HepG2 (cell line): Measurements from ENCODE around the gene OSCP1. TPM values are rescaled to one million over a fixed set of nuclear protein-coding genes. Genes with fewer than 3 reads are reported as not detected.
A peak's percentile ranks its signal among the peaks of the same experiment; 100 is the strongest.

ENCODE experiments used
- CAMTA2 ChIP-seq: sonication (generic); formaldehyde crosslinking; IDR thresholded peaks from 2 replicates; pipeline ENCODE4 v1.4.0; 2020; ENCODE audit warnings: mild to moderate bottlenecking, missing genetic modification reagents, borderline replicate concordance
- CREB1 ChIP-seq, 2 experiments: fragments of 450-650 bp in 1 of 2; IDR thresholded peaks; 2 replicates each; pipeline ENCODE4 v1.6.1; 2016 to 2017; ENCODE audit warnings: control low read depth in 1 of 2, mild to moderate bottlenecking in 1 of 2, missing compliant biosample characterization in 1 of 2, missing genetic modification characterization in 1 of 2
- ETV5 ChIP-seq: IDR thresholded peaks from 2 replicates; pipeline ENCODE4 v1.6.1; 2018; ENCODE audit warnings: missing biosample characterization, missing genetic modification reagents, inconsistent platforms, borderline replicate concordance
- FOSL2 ChIP-seq: sonication (generic); formaldehyde crosslinking; IDR thresholded peaks from 2 replicates; pipeline ENCODE4 v1.4.0; 2020; ENCODE audit warnings: missing genetic modification reagents
- GATAD1 ChIP-seq: IDR thresholded peaks from 2 replicates; pipeline ENCODE4 v1.6.1; 2016; ENCODE audit warnings: missing genetic modification reagents, missing compliant biosample characterization
- KDM1A ChIP-seq: IDR thresholded peaks from 2 replicates; pipeline ENCODE4 v1.6.1; 2016; ENCODE audit warnings: missing compliant biosample characterization
- MBD4 ChIP-seq: IDR thresholded peaks from 2 replicates; pipeline ENCODE4 v1.6.1; 2012; ENCODE audit warnings: low read length, inconsistent platforms, borderline replicate concordance
- MED8 ChIP-seq: sonication (generic); formaldehyde crosslinking; IDR thresholded peaks from 2 replicates; pipeline ENCODE4 v1.8.1; 2023; ENCODE audit warnings: mild to moderate bottlenecking, missing genetic modification reagents; ENCODE audit not compliant: insufficient replicate concordance
- MEIS2 ChIP-seq: sonication (generic); formaldehyde crosslinking; IDR thresholded peaks from 2 replicates; pipeline ENCODE4 v1.9.0; 2021; ENCODE audit warnings: mild to moderate bottlenecking, missing genetic modification reagents
- MYPOP ChIP-seq: sonication (generic); formaldehyde crosslinking; IDR thresholded peaks from 2 replicates; pipeline ENCODE4 v1.8.1; 2023; ENCODE audit warnings: mild to moderate bottlenecking, moderate library complexity, missing genetic modification reagents
- PREB ChIP-seq: sonication (generic); formaldehyde crosslinking; IDR thresholded peaks from 2 replicates; pipeline ENCODE4 v1.4.0; 2020; ENCODE audit warnings: missing genetic modification reagents
- RAD51 ChIP-seq: fragments of 450-650 bp; IDR thresholded peaks from 2 replicates; pipeline ENCODE4 v1.6.1; 2016; ENCODE audit warnings: borderline replicate concordance
- RBAK ChIP-seq: sonication (generic); formaldehyde crosslinking; IDR thresholded peaks from 2 replicates; pipeline ENCODE4 v1.5.1; 2020; ENCODE audit warnings: mild to moderate bottlenecking, missing genetic modification reagents
- SNAPC5 ChIP-seq: sonication (generic); formaldehyde crosslinking; IDR thresholded peaks from 2 replicates; pipeline ENCODE4 v1.8.1; 2023; ENCODE audit warnings: mild to moderate bottlenecking, missing genetic modification reagents, borderline replicate concordance
- SOX13 ChIP-seq, 3 experiments: fragments of 450-650 bp in 1 of 3; sonication (generic) in 1 of 3; formaldehyde crosslinking in 1 of 3; IDR thresholded peaks in 2 of 3; conservative IDR thresholded peaks in 1 of 3; 2 replicates each; pipeline versions ENCODE4 v1.5.0 to v1.6.1; 2016 to 2020; ENCODE audit warnings: antibody characterized with exemption in 1 of 3, mild to moderate bottlenecking in 1 of 3, missing compliant biosample characterization in 1 of 3, missing genetic modification reagents in 1 of 3, moderate library complexity in 1 of 3
- SOX5 ChIP-seq: IDR thresholded peaks from 2 replicates; pipeline ENCODE4 v1.6.1; 2016; ENCODE audit warnings: borderline replicate concordance
- ZNF335 ChIP-seq: sonication (generic); formaldehyde crosslinking; IDR thresholded peaks from 2 replicates; pipeline ENCODE4 v1.4.0; 2020; ENCODE audit warnings: missing genetic modification reagents
- ZNF564 ChIP-seq: sonication (generic); formaldehyde crosslinking; IDR thresholded peaks from 2 replicates; pipeline ENCODE4 v1.8.1; 2023; ENCODE audit warnings: mild to moderate bottlenecking, missing genetic modification reagents
- ZNF772 ChIP-seq: sonication (generic); formaldehyde crosslinking; IDR thresholded peaks from 2 replicates; pipeline ENCODE4 v1.5.0; 2020; ENCODE audit warnings: mild to moderate bottlenecking, missing genetic modification reagents
- ZNF782 ChIP-seq: sonication (generic); formaldehyde crosslinking; IDR thresholded peaks from 2 replicates; pipeline ENCODE4 v1.4.0; 2020; ENCODE audit warnings: missing genetic modification reagents, mild to moderate bottlenecking, borderline replicate concordance
- polyA plus RNA-seq, 8 experiments: library from polyadenylated mRNA; depleted of rRNA in 3 of 8; stranded (reverse) in 7 of 8; unstranded in 1 of 8; fragments of >200 nt; fragmentation: Illumina TruSeq in 4 of 8; extraction: Trizol in 4 of 8; gene quantifications; 2 replicates each; pipeline versions ENCODE4 v1.2.1 to v1.2.3, GENCODE V29; 2011 to 2016; ENCODE audit warnings: low read depth in 4 of 8, missing spikeins in 1 of 8, mixed read lengths in 1 of 8; ENCODE audit not compliant: insufficient read depth in 1 of 8
- total RNA-seq, 5 experiments: library from RNA; depleted of rRNA; stranded (reverse); fragments of >200 nt; fragmentation: Illumina TruSeq; extraction: Trizol; gene quantifications; 2 replicates each; pipeline ENCODE4 v1.2.3, GENCODE V29; 2016; ENCODE audit warnings: low read depth in 1 of 5
- TF ChIP-seq, protein P1 (sequence below): sonication (generic); formaldehyde crosslinking; IDR thresholded peaks from 2 replicates; pipeline ENCODE4 v1.4.0; 2020; ENCODE audit warnings: mild to moderate bottlenecking, missing genetic modification reagents

The OSCP1 gene
- total and polyA plus RNA-seq, 2 of the 13 experiments (the other 11 are each of a cell fraction or from before 2014, with no cell fraction given): 0.60 to 0.84 TPM

DNA sequence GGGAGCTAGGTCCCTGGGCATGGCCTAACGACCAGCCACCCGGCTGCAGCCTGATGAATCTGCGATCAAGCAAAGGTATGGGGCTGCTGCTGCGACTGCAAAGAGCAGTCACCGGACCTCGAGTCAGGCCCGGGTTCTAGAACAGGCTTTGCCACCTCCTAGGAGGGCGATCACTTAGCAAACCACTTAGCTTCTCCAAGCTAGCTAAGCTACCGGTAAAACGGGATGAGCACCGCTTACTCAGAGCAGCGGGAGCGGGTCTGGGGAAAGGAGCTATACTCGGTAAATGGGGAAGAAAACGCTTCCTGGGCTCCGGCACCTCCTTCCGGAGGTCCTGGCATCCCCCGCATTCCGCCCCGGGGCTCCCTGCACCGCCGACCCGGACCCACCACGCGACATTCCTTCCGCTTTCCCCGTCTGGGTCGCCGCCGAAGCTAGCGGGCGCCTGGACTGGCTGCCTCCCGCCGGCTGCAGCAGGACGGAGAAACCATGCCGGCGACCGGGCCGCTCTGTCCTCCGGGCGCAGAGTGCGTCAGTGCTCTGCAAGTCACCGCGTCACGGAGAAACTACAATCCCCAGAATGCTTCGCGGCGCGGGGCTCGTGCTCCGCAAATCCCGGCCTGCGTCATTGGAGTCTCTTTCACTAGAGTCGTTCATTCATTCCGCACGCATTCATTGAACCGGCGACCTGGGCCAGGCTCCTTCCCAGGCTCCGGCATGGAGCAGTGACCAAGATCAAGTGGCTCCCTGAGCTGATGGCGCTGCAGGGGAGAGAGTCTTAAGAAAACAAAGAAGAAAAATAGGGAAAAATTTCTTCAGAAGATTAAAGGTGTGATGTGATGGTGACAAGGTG is 52.6 kb downstream of the OSCP1 start, which contains the start of gene LSM10 (continued):
- TF ChIP-seq, protein P1, sequence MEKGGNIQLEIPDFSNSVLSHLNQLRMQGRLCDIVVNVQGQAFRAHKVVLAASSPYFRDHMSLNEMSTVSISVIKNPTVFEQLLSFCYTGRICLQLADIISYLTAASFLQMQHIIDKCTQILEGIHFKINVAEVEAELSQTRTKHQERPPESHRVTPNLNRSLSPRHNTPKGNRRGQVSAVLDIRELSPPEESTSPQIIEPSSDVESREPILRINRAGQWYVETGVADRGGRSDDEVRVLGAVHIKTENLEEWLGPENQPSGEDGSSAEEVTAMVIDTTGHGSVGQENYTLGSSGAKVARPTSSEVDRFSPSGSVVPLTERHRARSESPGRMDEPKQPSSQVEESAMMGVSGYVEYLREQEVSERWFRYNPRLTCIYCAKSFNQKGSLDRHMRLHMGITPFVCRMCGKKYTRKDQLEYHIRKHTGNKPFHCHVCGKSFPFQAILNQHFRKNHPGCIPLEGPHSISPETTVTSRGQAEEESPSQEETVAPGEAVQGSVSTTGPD (CRISPR knock-in tag): no peak
- peak; percentile 21; the same call in 1 of the 2 replicates for TF ChIP-seq SOX5 (CRISPR knock-in tag)
- peak; percentile 87 for TF ChIP-seq MYPOP (CRISPR knock-in tag)
- no peak for TF ChIP-seq MED8
- TF ChIP-seq FOSL2: peak; percentile 72
- no peak; the same call in 1 of the 2 replicates for TF ChIP-seq ZNF564 (CRISPR knock-in tag)
- TF ChIP-seq PREB (CRISPR knock-in tag): no peak
- no peak for TF ChIP-seq SNAPC5
- TF ChIP-seq ZNF772 (CRISPR knock-in tag): peak; percentile 80
- no peak for TF ChIP-seq MBD4
- no peak for TF ChIP-seq RAD51
- peak; percentile 39; the same call in 1 of the 2 replicates for TF ChIP-seq MEIS2
- TF ChIP-seq KDM1A (CRISPR knock-in tag): no peak
- TF ChIP-seq GATAD1 (CRISPR knock-in tag): peak; percentile 76
- no peak for TF ChIP-seq RBAK (CRISPR knock-in tag)
- no peak for TF ChIP-seq CAMTA2 (CRISPR knock-in tag)
- TF ChIP-seq SOX13 (IDR thresholded peaks at IDR 0.05): no peak
- no peak for TF ChIP-seq SOX13 (CRISPR knock-in tag; conservative IDR thresholded peaks at IDR 0.05 in 1 of 2, IDR thresholded peaks at IDR 0.05 in 1 of 2)
- TF ChIP-seq CREB1 (IDR thresholded peaks at IDR 0.05): peak; percentile 93
- TF ChIP-seq CREB1 (CRISPR knock-in tag; IDR thresholded peaks at IDR 0.05): peak; percentile 95
- no peak for TF ChIP-seq ZNF782 (CRISPR knock-in tag)
- TF ChIP-seq ETV5: 0 out of 2 replicates have a peak, but pooled peaks have one; percentile 17
- 0 out of 2 replicates have a peak, but pooled peaks have one; percentile 28 for TF ChIP-seq ZNF335 (CRISPR knock-in tag)
